ENCODE data around the gene EDN1.

Gene EDN1

GRCh38 chr6:12266571-12266970 is 23.6 kb upstream of the EDN1 start:
- TF ChIP-seq EZH2phosphoT487 (conservative IDR thresholded peaks at IDR 0.05; ENCODE audit: low read length) (no peak), CTCF (IDR thresholded peaks at IDR 0.05; ENCODE audit: insufficient read depth, low read length, poor library complexity, severe bottlenecking) (no peak)
- Histone ChIP-seq H3K9me3 (ENCODE audit: insufficient read depth, low read length) (no peaks in the 10 kb centered on the region), H3F3A (ENCODE audit: insufficient read depth) (no peaks in the 10 kb centered on the region), H3K9me2 (replicated peaks; ENCODE audit: insufficient read depth, low read length) (no peaks in the 10 kb centered on the region), H3K4me3 (ENCODE audit: insufficient read depth, low read length, poor library complexity, severe bottlenecking) (no peak overlapping the region), H3K4me2 (ENCODE audit: low read depth, low read length, poor library complexity, severe bottlenecking) (no peak overlapping the region), H3K27ac (ENCODE audit: low read depth, low read length) (no peak overlapping the region), H2AFZ (ENCODE audit: low read depth, low read length, severe bottlenecking) (no peak overlapping the region), H3K9ac (ENCODE audit: low read length) (no peak overlapping the region), H3K27me3 (ENCODE audit: low read length) (0 out of 2 replicates have a peak, but pooled peaks cover 2% of the 10 kb centered on the region), H4K20me1 (ENCODE audit: low read depth, low read length) (no peaks in the 10 kb centered on the region), H3K36me3 (ENCODE audit: low read length) (no peaks in the 10 kb centered on the region), H3K79me2 (ENCODE audit: insufficient read depth, low read length) (no peaks in the 10 kb centered on the region)

GRCh38 chr6:12269110-12269509 is 21.1 kb upstream of the EDN1 start:
- no peak overlapping the region for H3K9ac ChIP-seq (ENCODE audit: low read length)
- H3K9me3 ChIP-seq (ENCODE audit: insufficient read depth, low read length) = no peaks in the 10 kb centered on the region
- H4K20me1 ChIP-seq (ENCODE audit: low read depth, low read length) = no peaks in the 10 kb centered on the region
- no peak overlapping the region for H3K4me3 ChIP-seq (ENCODE audit: insufficient read depth, low read length, poor library complexity, severe bottlenecking)
- no peaks in the 10 kb centered on the region for H3K9me2 ChIP-seq (replicated peaks; ENCODE audit: insufficient read depth, low read length)
- H3F3A ChIP-seq (ENCODE audit: insufficient read depth) = no peaks in the 10 kb centered on the region
- H3K27me3 ChIP-seq (ENCODE audit: low read length) = 0 out of 2 replicates have a peak, but pooled peaks cover 4% of the 10 kb centered on the region
- no peak overlapping the region for H3K27ac ChIP-seq (ENCODE audit: low read depth, low read length)
- H3K79me2 ChIP-seq (ENCODE audit: insufficient read depth, low read length) = no peaks in the 10 kb centered on the region
- H2AFZ ChIP-seq (ENCODE audit: low read depth, low read length, severe bottlenecking) = no peak overlapping the region
- no peak for TF ChIP-seq CTCF (IDR thresholded peaks at IDR 0.05; ENCODE audit: insufficient read depth, low read length, poor library complexity, severe bottlenecking)
- TF ChIP-seq EZH2phosphoT487 (conservative IDR thresholded peaks at IDR 0.05; ENCODE audit: low read length) = no peak
- no peaks in the 10 kb centered on the region for H3K36me3 ChIP-seq (ENCODE audit: low read length)
- H3K4me2 ChIP-seq (ENCODE audit: low read depth, low read length, poor library complexity, severe bottlenecking) = no peak overlapping the region

- Histone ChIP-seq H3K9me2 (replicated peaks; ENCODE audit: insufficient read depth, low read length) (no peaks in the 10 kb centered on the region), H3K4me2 (ENCODE audit: low read depth, low read length, poor library complexity, severe bottlenecking) (no peak overlapping the region), H4K20me1 (ENCODE audit: low read depth, low read length) (no peaks in the 10 kb centered on the region), H3K9ac (ENCODE audit: low read length) (no peak overlapping the region), H3K4me3 (ENCODE audit: insufficient read depth, low read length, poor library complexity, severe bottlenecking) (no peak overlapping the region), H3K9me3 (ENCODE audit: insufficient read depth, low read length) (no peaks in the 10 kb centered on the region), H2AFZ (ENCODE audit: low read depth, low read length, severe bottlenecking) (no peak overlapping the region), H3F3A (ENCODE audit: insufficient read depth) (no peaks in the 10 kb centered on the region), H3K27me3 (ENCODE audit: low read length) (0 out of 2 replicates have a peak, but pooled peaks cover 7% of the 10 kb centered on the region), H3K79me2 (ENCODE audit: insufficient read depth, low read length) (no peaks in the 10 kb centered on the region), H3K36me3 (ENCODE audit: low read length) (no peaks in the 10 kb centered on the region), H3K27ac (ENCODE audit: low read depth, low read length) (no peak overlapping the region)
- TF ChIP-seq CTCF (IDR thresholded peaks at IDR 0.05; ENCODE audit: insufficient read depth, low read length, poor library complexity, severe bottlenecking) (no peak), EZH2phosphoT487 (conservative IDR thresholded peaks at IDR 0.05; ENCODE audit: low read length) (no peak)
These were observed 19.5 kb upstream of the EDN1 start for GRCh38 chr6:12270551-12271230.

All from SU-DHL-6 (cell line).